ENCODE data around the gene FCHO2.
"Not testable (repeated sequence)": the region's sequence is repeated elsewhere in the genome, so short reads cannot be mapped to it uniquely, and the experiment has no call there.

The FCHO2 gene

GRCh38 chr5:73018892-73019291 is 63.1 kb downstream of the FCHO2 start:
- Mint-ChIP-seq H3K4me3 (no peak overlapping the region), H3K4me1 (no peaks in the 10 kb centered on the region), H3K36me3 (ENCODE audit: low read depth) (peaks cover 28% of the 10 kb centered on the region), H3K27me3 (ENCODE audit: low read depth) (no peaks in the 10 kb centered on the region), H3K27ac (no peak overlapping the region), H3K9me3 (no peaks in the 10 kb centered on the region)
- TF ChIP-seq, protein P1, sequence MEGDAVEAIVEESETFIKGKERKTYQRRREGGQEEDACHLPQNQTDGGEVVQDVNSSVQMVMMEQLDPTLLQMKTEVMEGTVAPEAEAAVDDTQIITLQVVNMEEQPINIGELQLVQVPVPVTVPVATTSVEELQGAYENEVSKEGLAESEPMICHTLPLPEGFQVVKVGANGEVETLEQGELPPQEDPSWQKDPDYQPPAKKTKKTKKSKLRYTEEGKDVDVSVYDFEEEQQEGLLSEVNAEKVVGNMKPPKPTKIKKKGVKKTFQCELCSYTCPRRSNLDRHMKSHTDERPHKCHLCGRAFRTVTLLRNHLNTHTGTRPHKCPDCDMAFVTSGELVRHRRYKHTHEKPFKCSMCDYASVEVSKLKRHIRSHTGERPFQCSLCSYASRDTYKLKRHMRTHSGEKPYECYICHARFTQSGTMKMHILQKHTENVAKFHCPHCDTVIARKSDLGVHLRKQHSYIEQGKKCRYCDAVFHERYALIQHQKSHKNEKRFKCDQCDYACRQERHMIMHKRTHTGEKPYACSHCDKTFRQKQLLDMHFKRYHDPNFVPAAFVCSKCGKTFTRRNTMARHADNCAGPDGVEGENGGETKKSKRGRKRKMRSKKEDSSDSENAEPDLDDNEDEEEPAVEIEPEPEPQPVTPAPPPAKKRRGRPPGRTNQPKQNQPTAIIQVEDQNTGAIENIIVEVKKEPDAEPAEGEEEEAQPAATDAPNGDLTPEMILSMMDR (IDR thresholded peaks at IDR 0.05; ENCODE audit: unreplicated experiment in 3 of 3), result no peak

DNA sequence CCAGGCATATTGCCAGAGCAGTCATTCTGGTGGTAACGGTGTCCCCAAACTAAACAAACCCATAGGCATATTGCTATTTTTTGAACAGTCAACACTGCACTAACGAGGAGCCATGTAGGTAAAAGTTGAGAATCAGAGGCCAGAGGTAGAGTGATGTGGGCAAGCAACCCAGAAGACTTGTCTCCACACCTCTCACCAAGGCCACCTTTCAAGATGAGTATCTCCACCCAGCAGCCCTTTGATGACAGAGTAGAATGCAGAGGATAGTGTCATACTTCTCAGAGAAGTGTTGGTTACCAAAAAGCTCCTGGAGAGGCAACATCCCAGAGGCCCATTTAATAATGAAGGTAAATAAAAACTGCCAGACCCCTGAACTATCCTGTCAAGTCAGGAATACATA is 63.9 kb downstream of the FCHO2 start:
- no peak overlapping the region for H3K27ac Mint-ChIP-seq
- TF ChIP-seq, protein P1 (IDR thresholded peaks at IDR 0.05; ENCODE audit: unreplicated experiment in 3 of 3), result no peak
- peaks cover 27% of the 10 kb centered on the region for H3K36me3 Mint-ChIP-seq (ENCODE audit: low read depth)
- no peaks in the 10 kb centered on the region for H3K27me3 Mint-ChIP-seq (ENCODE audit: low read depth)
- no peak overlapping the region for H3K4me3 Mint-ChIP-seq
- H3K9me3 Mint-ChIP-seq, result no peaks in the 10 kb centered on the region
- H3K4me1 Mint-ChIP-seq, result no peaks in the 10 kb centered on the region

DNA sequence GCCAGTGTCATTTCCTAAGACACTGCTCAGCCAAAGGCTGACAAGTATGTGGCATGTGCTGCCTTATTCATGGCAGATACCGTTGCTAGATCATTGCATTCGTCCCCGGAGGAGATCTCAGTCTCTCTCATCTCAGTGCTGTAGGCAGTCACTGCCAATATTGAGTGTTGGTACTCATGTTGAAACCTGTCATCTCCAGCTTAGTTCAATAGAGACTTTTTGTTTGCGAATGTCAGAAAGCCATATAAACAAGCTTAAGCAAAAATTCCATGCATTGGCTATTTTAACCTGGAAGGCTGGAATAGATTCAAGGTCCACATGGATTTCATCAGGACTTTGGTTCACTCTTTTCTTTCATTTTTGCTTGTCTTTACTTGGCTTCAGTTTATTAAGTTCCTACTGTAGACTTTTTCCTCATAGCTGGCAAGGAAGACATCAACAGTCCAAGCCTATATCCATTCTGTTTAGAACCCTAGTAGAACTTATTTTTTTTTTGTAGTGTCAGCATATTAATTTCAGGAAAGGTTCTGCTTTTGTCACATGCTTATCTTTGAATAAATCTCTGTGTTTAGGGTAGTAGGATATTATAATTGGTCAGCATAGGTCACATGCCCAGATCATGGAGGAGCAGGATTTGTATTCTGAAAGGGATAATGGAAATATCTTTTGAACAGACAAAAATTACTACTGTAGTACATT is 66.8 kb downstream of the FCHO2 start:
- no peaks in the 10 kb centered on the region for H3K4me1 Mint-ChIP-seq
- H3K36me3 Mint-ChIP-seq (ENCODE audit: low read depth), result peaks cover 41% of the 10 kb centered on the region
- no peak overlapping the region for H3K27ac Mint-ChIP-seq
- no peak overlapping the region for H3K4me3 Mint-ChIP-seq
- TF ChIP-seq, protein P1 (IDR thresholded peaks at IDR 0.05; ENCODE audit: unreplicated experiment in 3 of 3), result no peak
- no peaks in the 10 kb centered on the region for H3K9me3 Mint-ChIP-seq
- H3K27me3 Mint-ChIP-seq (ENCODE audit: low read depth), result no peaks in the 10 kb centered on the region

- H3K36me3 Mint-ChIP-seq (ENCODE audit: low read depth), result peaks cover 34% of the 10 kb centered on the region
- not testable (repeated sequence) for H3K4me1 Mint-ChIP-seq; H3K4me3 Mint-ChIP-seq; H3K9me3 Mint-ChIP-seq; H3K27ac Mint-ChIP-seq; H3K27me3 Mint-ChIP-seq (ENCODE audit: low read depth)
These were observed 69.2 kb downstream of the FCHO2 start for GRCh38 chr5:73024946-73025544.

DNA sequence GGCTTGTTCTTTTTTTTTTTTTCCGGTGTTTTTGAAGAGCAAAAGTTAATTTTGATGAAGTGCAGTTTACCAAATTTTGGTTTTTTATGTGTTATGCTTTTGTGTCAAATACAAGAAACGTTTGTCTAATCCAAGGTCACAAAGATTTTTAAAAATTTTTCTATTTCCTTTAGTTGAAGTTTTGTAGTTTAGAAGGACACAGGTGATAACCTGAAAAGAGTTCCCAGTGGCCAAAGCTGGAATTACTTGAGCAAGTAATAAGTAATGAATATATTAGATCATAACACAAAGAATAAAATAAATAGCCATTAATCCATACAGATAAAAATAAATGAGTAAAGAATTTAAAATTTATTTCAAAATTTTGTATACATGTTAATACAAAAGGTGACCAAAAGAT is 71.5 kb downstream of the FCHO2 start:
- Mint-ChIP-seq H3K9me3 (no peaks in the 10 kb centered on the region), H3K27ac (no peak overlapping the region), H3K27me3 (ENCODE audit: low read depth) (no peaks in the 10 kb centered on the region), H3K4me3 (no peak overlapping the region), H3K36me3 (ENCODE audit: low read depth) (peaks cover 23% of the 10 kb centered on the region), H3K4me1 (peaks cover 15% of the 10 kb centered on the region)
- TF ChIP-seq, protein P1 (IDR thresholded peaks at IDR 0.05; ENCODE audit: unreplicated experiment in 3 of 3), result peak in 1 of 3 experiments; percentile 13

GRCh38 chr5:73027816-73028215 is 72.0 kb downstream of the FCHO2 start:
- Mint-ChIP-seq H3K27me3 (ENCODE audit: low read depth) (no peaks in the 10 kb centered on the region), H3K27ac (no peak overlapping the region), H3K4me1 (peaks cover 15% of the 10 kb centered on the region), H3K4me3 (no peak overlapping the region), H3K36me3 (ENCODE audit: low read depth) (peaks cover 23% of the 10 kb centered on the region), H3K9me3 (no peaks in the 10 kb centered on the region)
- TF ChIP-seq, protein P1 (IDR thresholded peaks at IDR 0.05; ENCODE audit: unreplicated experiment in 3 of 3), result no peak

All from nephron (organoid).